Breast epithelium (tissue), 3 donors: ENCODE measurements around the gene ERV3-1.
A peak's percentile ranks its signal among the peaks of the same experiment; 100 is the strongest.

ENCODE experiments used
- POLR2A ChIP-seq: fragments of 450-650 bp; IDR thresholded peaks from one replicate; pipeline ENCODE4 v1.6.1; 2016; ENCODE audit warnings: antibody characterized with exemption, mild to moderate bottlenecking, moderate library complexity
- POLR2AphosphoS5 ChIP-seq, 3 donors: sonication (generic); formaldehyde crosslinking; IDR thresholded peaks; one replicate each; pipeline ENCODE4 v1.6.1; 2017; ENCODE audit warnings: antibody characterized with exemption in 3 of 3
- TF ChIP-seq, protein P1 (sequence below), 3 donors: fragments of 450-650 bp; IDR thresholded peaks; one replicate each; pipeline ENCODE4 v1.5.1; 2016 to 2017; ENCODE audit warnings: antibody characterized with exemption in 3 of 3, mild to moderate bottlenecking in 3 of 3, moderate library complexity in 3 of 3

DNA sequence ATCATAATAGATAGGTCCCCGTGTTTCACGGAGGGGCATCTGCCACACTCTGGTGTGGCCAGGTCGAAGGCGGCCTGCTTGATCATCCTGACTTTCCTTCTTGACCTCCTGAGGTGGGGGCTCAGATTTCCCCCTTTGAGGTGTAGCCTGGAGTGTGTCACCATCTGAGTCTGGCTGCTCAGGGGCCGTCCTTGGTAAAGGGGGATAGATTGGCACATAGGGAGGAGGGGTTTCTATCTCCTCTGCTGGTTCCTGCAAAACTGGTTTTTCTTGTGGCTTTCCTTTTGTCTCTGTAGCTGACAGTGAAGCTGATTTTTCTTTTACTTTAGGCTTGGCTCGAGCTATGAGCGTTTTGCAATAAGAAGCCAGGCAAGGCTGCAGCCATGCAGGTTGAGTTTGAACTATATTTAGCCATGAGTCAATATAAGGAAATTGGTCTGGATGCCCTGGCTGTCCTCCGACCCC lies 8.5 kb downstream of the ERV3-1 start:
- TF ChIP-seq, protein P1, sequence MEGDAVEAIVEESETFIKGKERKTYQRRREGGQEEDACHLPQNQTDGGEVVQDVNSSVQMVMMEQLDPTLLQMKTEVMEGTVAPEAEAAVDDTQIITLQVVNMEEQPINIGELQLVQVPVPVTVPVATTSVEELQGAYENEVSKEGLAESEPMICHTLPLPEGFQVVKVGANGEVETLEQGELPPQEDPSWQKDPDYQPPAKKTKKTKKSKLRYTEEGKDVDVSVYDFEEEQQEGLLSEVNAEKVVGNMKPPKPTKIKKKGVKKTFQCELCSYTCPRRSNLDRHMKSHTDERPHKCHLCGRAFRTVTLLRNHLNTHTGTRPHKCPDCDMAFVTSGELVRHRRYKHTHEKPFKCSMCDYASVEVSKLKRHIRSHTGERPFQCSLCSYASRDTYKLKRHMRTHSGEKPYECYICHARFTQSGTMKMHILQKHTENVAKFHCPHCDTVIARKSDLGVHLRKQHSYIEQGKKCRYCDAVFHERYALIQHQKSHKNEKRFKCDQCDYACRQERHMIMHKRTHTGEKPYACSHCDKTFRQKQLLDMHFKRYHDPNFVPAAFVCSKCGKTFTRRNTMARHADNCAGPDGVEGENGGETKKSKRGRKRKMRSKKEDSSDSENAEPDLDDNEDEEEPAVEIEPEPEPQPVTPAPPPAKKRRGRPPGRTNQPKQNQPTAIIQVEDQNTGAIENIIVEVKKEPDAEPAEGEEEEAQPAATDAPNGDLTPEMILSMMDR (IDR thresholded peaks at IDR 0.05): no peak
- TF ChIP-seq POLR2A (no peak), POLR2AphosphoS5 (IDR thresholded peaks at IDR 0.05) (peak in 1 of 3 donors; percentile 32)
